HG03108 (cell line): ENCODE data around the gene ZFAND2A.
"Not testable (repeated sequence)": the region's sequence is repeated elsewhere in the genome, so short reads cannot be mapped to it uniquely, and the experiment has no call there.

Source experiments
- ATAC-seq: cut with Tn5 transposase; IDR thresholded peaks from one replicate; pipeline ENCODE4 v1.9.1; 2021; ENCODE audit warnings: moderate library complexity; ENCODE audit not compliant: unreplicated experiment

Gene ZFAND2A

GRCh38 chr7:1127001-1127400, 33.0 kb downstream of the ZFAND2A start:
- no peak for ATAC-seq

DNA sequence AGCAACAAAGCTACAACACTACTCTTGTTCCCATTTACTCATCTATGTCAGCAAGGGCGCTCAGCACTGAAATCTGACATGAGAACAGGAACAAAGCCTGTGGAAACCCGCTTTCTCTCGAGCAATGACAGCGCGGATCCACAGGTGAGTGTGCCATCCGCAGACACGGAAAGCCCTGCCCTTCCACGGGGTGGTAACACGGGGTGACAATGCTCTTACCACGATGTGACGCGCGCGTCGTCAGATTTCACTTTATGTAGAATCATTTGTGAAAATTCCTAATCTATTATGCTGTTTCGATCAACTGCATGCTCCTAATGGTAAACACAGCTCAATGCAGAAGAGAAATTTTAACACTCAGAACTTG, 34.4 kb downstream of the ZFAND2A start:
- no peak for ATAC-seq

GRCh38 chr7:1124816-1125602, 35.0 kb downstream of the ZFAND2A start:
- ATAC-seq, result no peak

- no peak for ATAC-seq
Observed at GRCh38 chr7:1124164-1124563, 35.8 kb downstream of the ZFAND2A start.

DNA sequence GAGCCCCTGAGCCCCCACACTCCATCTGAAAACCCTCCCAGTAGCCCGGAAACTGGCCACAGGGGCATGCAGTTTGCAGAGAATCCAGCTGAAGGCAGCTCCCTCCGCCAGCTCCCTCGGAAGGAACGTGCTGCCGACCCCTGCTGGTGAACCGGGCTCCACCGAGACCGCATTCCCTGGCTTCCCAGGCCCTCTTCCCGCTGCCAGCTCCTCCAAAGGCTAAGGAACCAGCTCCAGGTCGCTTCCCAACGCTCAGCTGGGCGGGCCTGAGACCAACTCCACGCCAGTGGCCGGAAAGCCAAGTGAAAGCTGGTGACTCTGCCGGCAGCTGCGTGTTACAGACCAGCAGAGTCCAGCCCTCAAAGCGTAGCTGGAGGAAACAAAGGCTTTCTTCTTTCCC, 36.3 kb downstream of the ZFAND2A start:
- ATAC-seq, result no peak

DNA sequence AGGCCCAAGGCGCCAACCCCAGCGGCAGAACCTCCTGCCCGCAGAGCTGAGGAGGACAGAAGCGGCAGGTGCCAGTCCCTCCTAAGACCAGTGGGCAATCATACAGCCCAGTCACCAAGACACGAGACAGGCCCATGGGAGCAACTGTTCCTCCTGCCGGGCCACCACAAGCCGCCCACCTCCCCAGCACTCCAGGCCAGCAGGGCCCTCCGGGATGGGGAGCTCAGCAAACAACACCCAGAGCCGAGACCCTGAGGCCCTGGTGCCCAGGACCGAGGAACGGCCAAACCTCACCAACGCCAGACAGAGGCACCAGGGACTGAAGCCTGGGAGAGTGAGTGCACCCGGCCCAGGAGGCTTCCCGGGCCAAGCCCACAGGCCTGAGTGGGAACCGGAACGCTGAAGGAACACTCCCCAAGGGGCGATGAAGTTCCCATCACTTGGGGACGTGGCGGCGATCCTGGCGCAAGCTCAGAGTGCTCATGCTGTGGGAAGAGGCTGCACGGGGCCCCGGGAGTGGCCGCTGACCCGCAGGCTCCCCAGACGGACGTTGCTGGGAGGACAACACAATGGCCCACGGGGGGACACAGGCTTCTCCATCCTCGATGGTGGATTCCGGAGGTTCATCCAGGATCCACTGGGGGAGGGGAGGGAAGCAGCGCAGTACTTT, 37.0 kb downstream of the ZFAND2A start:
- ATAC-seq, result no peak

GRCh38 chr7:1121886-1122831, 37.8 kb downstream of the ZFAND2A start:
- no peak for ATAC-seq

DNA sequence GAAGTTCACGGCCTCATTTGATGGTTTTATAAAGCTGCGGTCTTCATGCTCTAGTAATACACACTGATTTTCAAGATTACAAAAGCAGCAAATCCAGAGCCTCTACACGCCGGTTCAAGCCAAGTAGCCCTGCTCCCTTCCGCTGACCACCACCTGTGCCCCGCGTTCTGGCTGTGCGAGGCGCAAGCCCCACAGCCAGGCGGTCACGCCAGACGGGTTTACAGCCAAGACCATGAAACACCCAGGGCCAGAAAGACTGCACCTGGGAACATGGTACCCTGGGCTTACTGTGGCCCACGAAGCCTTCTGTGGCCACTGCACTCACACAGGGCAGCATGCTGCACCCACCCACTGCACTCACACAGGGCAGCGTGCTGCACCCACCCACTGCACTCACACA, 38.5 kb downstream of the ZFAND2A start:
- no peak for ATAC-seq

DNA sequence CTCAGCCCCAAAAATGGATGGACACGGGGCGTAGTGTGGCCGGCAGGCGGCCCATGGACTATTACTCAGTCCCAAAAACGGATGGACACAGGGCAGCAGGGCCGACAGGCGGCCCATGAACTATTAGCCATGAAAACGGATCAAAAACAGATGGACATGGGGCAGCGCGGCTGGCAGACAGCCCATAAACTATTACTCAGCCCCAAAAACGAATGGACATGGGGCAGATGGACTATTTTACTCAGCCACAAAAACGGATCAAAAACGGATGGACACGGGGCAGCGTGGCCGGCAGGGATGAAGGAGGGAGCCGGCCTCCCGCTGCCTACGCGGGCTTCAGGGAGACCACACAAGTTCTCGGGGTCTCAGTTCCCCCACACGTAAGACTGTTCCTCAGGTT, 39.2 kb downstream of the ZFAND2A start:
- ATAC-seq, result no peak

DNA sequence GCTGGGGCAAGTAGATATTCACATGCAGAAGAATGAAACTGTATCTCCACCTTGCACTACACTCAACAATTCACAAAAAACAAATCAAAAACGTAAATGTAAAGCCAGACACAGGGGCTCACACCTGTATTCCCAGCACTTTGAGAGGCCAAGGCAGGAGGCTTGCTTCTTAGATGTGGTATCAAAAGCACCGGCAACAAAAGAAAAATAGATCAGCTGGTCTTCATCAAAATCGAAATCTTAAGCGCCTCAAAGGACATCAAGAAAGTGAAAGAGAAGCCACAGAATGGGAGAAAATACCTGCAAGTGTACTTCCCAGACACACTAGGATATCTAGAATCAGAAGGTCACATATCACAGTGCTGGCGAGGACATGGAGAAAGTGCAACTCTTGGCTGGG, 40.8 kb downstream of the ZFAND2A start:
- ATAC-seq, result no peak

GRCh38 chr7:1117321-1117928, 42.6 kb downstream of the ZFAND2A start:
- no peak for ATAC-seq

GRCh38 chr7:1116383-1117008, 43.5 kb downstream of the ZFAND2A start:
- not testable (repeated sequence) for ATAC-seq

DNA sequence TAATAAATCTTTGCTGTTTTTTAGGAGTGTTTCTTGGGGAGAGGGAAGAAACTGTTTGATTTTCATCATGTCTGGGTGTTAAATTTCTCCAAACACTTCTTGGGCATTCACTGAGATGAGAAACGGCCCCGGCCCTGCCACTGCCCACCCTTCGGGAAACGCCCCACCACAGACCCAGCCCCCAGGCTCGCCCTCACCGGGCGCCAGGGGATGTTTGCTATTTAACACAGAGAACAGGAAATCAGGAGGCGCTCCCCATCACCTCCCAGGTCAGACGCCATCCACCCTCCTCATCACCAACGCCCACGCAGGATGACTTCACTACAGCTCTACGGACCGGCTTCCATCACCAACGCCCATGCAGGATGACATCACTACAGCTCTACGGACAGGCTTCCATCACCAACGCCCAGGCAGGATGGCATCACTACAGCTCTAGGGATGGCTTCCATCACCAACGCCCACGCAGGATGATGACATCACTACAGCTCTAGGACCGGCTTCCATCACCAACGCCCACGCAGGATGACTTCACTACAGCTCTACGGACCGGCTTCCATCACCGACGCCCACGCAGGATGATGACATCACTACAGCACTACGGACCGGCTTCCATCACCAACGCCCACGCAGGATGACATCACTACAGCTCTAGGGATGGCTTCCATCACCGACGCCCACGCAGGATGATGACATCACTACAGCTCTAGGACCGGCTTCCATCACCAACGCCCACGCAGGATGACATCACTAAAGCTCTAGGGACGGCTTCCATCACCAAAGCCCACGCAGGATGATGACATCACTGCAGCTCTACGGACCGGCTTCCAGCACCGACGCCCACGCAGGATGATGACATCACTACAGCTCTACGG, 44.6 kb downstream of the ZFAND2A start:
- not testable (repeated sequence) for ATAC-seq

- no peak for ATAC-seq
Observed at GRCh38 chr7:1114505-1114904, 45.5 kb downstream of the ZFAND2A start.

DNA sequence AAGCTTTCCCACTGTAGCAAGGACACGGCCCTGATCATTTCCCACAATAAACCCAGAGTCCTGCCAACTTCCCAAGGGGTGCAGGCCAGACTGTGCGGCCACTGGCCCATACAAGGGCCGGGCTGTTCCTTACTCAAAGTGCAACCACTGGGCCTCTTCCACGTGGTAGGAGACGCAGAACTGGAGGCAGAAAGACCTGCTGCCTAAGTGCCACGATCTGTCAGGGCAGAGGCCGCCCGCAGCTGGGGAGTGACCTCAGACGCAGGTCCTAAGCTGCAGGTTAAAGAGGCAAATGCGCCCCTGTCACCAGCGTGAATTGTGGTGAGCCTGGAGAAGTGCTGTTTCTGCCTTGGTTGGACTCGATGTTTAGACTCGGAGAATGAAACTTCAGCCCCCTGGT, 45.9 kb downstream of the ZFAND2A start:
- ATAC-seq, result no peak

DNA sequence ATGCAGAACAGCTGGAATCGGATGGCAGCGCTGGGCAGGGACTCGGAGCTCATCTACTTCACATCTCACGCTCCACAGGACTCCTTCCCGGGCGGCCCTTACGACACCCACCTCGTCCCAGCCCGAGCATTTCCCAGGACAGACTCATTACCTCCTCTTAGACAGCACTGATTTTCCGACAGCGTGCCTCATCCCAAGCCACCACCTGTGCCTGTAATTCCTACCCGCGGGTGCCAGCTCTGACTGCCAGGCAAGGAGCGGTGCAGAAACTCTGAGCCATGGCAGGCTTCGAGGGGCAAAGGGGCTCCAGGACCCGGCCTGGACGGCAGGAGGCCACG, 46.5 kb downstream of the ZFAND2A start:
- no peak for ATAC-seq

- ATAC-seq, result no peak
Observed at GRCh38 chr7:1112625-1113547, 47.1 kb downstream of the ZFAND2A start.

GRCh38 chr7:1112109-1112508, 47.9 kb downstream of the ZFAND2A start:
- ATAC-seq, result no peak

- no peak for ATAC-seq
Observed at GRCh38 chr7:1111156-1111555, 48.8 kb downstream of the ZFAND2A start.
